Spinal cord (tissue), 10 donors: ENCODE data around the gene MSH5. TPM values are rescaled to one million over a fixed set of nuclear protein-coding genes. Genes with fewer than 3 reads are reported as not detected.
A peak's percentile ranks its signal among the peaks of the same experiment; 100 is the strongest.
"Not testable (repeated sequence)": the region's sequence is repeated elsewhere in the genome, so short reads cannot be mapped to it uniquely, and the experiment has no call there.

Source experiments
- DNase-seq, 6 donors: peaks; one replicate each; pipeline versions ENCODE4 v3.0.0 to v3.0.0-alpha.2; 2013 to 2015; ENCODE audit warnings: low spot score in 6 of 6, low read depth in 4 of 6
- H3K27ac ChIP-seq: one replicate; pipeline ENCODE4 v1.5.1; 2013; ENCODE audit warnings: low read depth, low read length, control low read depth
- H3K27me3 ChIP-seq: one replicate; pipeline ENCODE4 v1.6.1; 2013; ENCODE audit warnings: low read length; ENCODE audit not compliant: control insufficient read depth, insufficient read depth
- H3K36me3 ChIP-seq: one replicate; pipeline ENCODE4 v1.6.1; 2013; ENCODE audit warnings: low read length; ENCODE audit not compliant: control insufficient read depth, insufficient read depth
- H3K4me1 ChIP-seq: one replicate; pipeline ENCODE4 v1.6.1; 2013; ENCODE audit warnings: low read length; ENCODE audit not compliant: control insufficient read depth, insufficient read depth
- H3K4me3 ChIP-seq: one replicate; pipeline ENCODE4 v1.5.1; 2013; ENCODE audit warnings: low read depth, low read length, control low read depth
- H3K9me3 ChIP-seq: one replicate; pipeline ENCODE4 v1.6.1; 2013; ENCODE audit warnings: low read length; ENCODE audit not compliant: control insufficient read depth, insufficient read depth
- WGBS: methylation state at CpG from one replicate; pipeline ENCODE4 v1.1.5; 2013; ENCODE audit warnings: missing lambda C conversion rate; ENCODE audit not compliant: insufficient coverage; 5-methylcytosine and 5-hydroxymethylcytosine counted together
- polyA plus RNA-seq, 2 donors: library from polyadenylated mRNA; unstranded; fragments of 120-200 nt; gene quantifications; one replicate each; pipeline ENCODE4 v1.2.1, GENCODE V29; 2013; ENCODE audit not compliant: insufficient read length in 2 of 2
- total RNA-seq, 2 donors: library from RNA; depleted of rRNA in 1 of 2; stranded (reverse); fragments of 120-200 nt in 1 of 2; fragments of >200 nt in 1 of 2; gene quantifications; one replicate each; pipeline versions ENCODE4 v1.2.3 to v1.2.4, GENCODE V29; 2013 to 2014
- donor health status: healthy.

The MSH5 gene
- total and polyA plus RNA-seq, 4 donors: 6.2 to 38.8 (median 19.6) TPM

DNA sequence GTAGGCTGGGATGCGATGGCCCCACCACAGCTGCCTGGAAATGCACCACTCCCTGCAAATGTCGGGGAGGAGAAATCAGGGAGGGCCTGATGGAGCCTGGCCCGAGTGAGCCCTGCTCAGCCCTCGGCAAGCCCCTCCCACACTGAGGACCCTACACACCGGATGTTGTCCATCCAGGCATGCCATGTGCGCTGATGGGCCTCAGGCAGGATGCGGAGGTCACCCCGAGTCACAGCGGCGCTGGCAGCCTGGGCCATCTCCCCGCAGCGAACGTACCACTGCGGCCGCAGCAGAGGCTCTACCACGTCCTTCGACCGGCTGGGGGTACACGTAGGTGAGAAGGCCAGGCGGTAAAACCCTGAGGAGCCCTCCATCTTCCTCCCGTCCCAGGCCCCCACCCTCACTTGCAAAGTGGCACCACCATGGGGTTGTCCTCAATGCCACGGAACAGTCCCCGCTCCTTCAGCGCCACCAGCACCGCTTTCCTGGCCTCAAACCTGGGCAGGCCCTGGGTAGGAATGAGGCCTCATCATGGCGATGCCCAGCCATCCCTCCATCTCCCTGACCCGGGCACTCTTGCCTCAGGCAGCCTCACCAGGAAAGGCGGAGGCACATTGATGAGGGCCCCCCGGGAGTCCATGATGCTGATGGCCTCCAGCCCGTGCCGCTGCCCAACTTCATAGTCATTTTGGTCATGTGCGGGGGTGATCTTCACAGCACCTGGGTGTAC lies 42.5 kb downstream of the MSH5 start:
- Histone ChIP-seq H3K4me1 (peaks cover 18% of the 10 kb centered on the region), H3K27ac (no peak overlapping the region), H3K36me3 (peaks cover 93% of the 10 kb centered on the region), H3K9me3 (no peaks in the 10 kb centered on the region), H3K27me3 (no peaks in the 10 kb centered on the region), H3K4me3 (no peak overlapping the region)
- 92% methylated on average over 32 of the region's 32 CpGs for WGBS
- no peak for DNase-seq

DNA sequence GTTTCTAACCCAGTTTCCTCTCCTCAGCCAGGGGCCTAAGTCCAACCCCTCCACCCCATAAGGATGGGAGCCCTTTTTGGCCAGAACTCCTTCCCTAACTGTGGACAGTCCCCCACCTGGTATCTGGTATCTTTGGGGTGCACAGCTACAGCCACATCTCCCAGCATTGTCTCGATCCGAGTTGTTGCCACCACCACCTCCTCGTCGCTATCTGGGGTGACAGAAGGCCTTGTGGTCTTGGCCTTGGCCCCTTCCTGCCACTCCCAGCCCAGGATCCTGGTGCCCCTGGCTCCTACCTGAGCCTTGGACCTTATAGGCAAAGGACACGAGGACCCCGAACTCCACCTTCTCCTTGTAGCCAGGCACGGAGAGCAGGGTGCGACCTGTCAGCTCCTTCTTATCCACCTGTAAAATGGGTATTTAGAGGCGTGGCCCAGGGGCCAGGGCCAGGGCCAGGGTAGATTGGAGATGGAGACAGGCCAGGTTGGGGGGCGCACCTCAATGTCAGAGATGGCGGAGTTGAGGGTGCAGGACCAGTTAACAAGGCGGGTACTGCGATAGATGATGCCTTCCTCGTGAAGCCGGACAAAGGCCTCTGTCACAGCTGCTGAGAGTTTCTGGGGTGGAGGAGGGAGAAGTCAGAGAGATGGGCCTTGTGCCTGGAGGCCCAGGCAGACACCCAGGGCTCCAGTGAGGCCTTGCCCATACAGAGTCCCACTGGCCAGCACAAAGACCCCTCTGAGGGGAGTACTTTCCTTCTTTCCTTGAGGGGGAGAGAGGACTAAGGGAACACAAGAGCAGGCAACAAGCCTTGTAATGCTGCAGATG lies 44.5 kb downstream of the MSH5 start:
- peaks cover 80% of the 10 kb centered on the region for H3K36me3 ChIP-seq
- no peak overlapping the region for H3K4me3 ChIP-seq
- H3K27ac ChIP-seq: no peak overlapping the region
- no peaks in the 10 kb centered on the region for H3K27me3 ChIP-seq
- no peaks in the 10 kb centered on the region for H3K9me3 ChIP-seq
- DNase-seq: peak in 1 of 6 donors; percentile 29
- 97% methylated on average over 14 of the region's 15 CpGs for WGBS
- peaks cover 15% of the 10 kb centered on the region for H3K4me1 ChIP-seq

GRCh38 chr6:31785475-31785874 lies 45.7 kb downstream of the MSH5 start:
- Histone ChIP-seq H3K9me3 (no peaks in the 10 kb centered on the region), H3K27me3 (no peaks in the 10 kb centered on the region), H3K4me1 (peaks cover 15% of the 10 kb centered on the region), H3K27ac (no peak overlapping the region), H3K4me3 (no peak overlapping the region), H3K36me3 (peaks cover 76% of the 10 kb centered on the region)
- no peak for DNase-seq
- 100% methylated on average over 6 of the region's 11 CpGs for WGBS

DNA sequence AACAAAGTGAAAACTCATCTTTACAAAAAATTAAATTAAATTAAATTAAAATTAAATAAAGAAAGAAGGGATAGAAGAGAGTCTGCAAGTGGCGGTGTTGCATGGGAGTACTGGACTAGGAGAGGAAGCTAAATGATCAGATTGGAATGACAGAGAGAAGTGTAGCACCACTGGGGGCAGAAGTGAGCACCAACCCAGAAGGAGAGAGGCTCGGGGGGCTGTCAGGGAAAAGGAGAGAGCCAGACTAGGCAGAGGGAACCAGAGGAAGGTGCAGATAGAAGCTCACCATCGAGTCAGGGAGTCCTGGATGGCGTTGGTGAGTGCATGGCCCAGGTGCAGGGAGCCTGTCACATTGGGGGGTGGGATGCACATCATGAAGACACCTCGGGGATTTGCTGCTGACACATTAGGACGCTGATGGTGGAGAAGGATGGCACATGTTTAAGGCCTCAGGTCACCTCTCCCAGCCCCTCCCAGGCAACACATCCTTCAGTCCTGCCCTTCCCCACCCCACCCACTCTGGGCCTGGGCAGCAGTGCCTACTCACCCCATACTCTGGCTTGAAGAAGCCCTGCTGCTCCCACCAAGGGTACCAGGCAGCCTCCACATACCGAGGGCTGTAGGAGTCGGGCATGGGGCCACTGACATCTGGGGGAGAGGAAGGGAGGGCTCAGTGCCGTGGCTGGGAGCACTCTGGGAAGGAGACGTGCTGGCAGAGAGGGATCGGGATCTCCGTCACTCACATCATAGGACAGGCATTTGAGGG lies 51.7 kb downstream of the MSH5 start:
- peak overlapping the region; percentile 16 for H3K4me3 ChIP-seq
- peak in 4 of 6 donors; percentile 48 to 90 (median 70) for DNase-seq

GRCh38 chr6:31792090-31792374 lies 52.2 kb downstream of the MSH5 start:
- H3K27me3 ChIP-seq: no peaks in the 10 kb centered on the region
- H3K27ac ChIP-seq: no peak overlapping the region
- WGBS: no CpG with 5 or more reads among the region's 3 CpGs
- H3K4me3 ChIP-seq: no peak overlapping the region
- peaks cover 24% of the 10 kb centered on the region for H3K4me1 ChIP-seq
- no peaks in the 10 kb centered on the region for H3K9me3 ChIP-seq
- DNase-seq: no peak
- peaks cover 37% of the 10 kb centered on the region for H3K36me3 ChIP-seq

More for the DNA sequence above, 51.7 kb downstream of the MSH5 start:
- WGBS: 61% methylated on average over 10 of the region's 12 CpGs
- H3K27me3 ChIP-seq: no peaks in the 10 kb centered on the region
- H3K27ac ChIP-seq: no peak overlapping the region
- peaks cover 40% of the 10 kb centered on the region for H3K36me3 ChIP-seq
- H3K4me1 ChIP-seq: peaks cover 24% of the 10 kb centered on the region
- no peaks in the 10 kb centered on the region for H3K9me3 ChIP-seq

DNA sequence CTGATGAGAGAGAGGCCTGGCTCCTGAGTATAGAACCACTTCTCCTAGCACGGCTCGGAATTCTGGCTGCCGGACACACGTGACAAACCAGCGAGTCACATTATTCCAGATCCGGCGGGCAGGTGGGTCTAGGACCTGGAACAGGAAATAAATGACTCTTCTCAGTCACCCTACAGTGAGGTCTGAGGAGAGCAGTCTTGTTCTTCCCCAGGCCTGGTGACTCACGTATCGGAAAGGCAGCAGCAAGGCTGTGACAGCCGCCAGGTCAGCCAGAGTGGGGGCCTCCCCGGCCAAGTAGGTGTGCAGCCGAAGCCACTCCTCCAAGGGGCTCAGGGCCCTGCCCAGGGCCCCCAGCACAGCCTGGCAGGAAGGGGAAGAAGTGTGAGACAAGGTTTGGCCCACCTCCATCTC lies 53.0 kb downstream of the MSH5 start:
- no peaks in the 10 kb centered on the region for H3K9me3 ChIP-seq
- no peak overlapping the region for H3K4me3 ChIP-seq
- WGBS: 94% methylated on average over 10 of the region's 12 CpGs
- no peaks in the 10 kb centered on the region for H3K27me3 ChIP-seq
- H3K36me3 ChIP-seq: peaks cover 38% of the 10 kb centered on the region
- no peak overlapping the region for H3K27ac ChIP-seq
- peaks cover 24% of the 10 kb centered on the region for H3K4me1 ChIP-seq
- no peak for DNase-seq

DNA sequence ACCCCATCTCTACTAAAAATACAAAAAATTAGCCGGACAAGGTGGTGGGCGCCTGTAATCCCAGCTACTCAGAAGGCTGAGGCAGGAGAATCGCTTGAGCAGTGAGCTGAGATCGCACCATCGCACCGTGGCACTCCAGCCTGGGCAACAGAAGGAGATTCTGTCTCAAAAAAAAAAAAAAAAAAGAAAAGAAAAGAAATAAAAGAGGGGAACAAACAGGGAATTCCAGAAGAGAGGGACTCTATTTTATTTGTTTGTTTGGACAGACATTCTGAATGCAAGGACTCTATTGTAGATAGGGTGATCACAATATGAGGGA lies 54.1 kb downstream of the MSH5 start:
- not testable (repeated sequence) for DNase-seq, H3K27ac ChIP-seq, H3K9me3 ChIP-seq, H3K27me3 ChIP-seq, H3K4me3 ChIP-seq
- Histone ChIP-seq H3K36me3 (peaks cover 38% of the 10 kb centered on the region), H3K4me1 (peaks cover 24% of the 10 kb centered on the region)
- 90% methylated on average over 3 of the region's 6 CpGs for WGBS

DNA sequence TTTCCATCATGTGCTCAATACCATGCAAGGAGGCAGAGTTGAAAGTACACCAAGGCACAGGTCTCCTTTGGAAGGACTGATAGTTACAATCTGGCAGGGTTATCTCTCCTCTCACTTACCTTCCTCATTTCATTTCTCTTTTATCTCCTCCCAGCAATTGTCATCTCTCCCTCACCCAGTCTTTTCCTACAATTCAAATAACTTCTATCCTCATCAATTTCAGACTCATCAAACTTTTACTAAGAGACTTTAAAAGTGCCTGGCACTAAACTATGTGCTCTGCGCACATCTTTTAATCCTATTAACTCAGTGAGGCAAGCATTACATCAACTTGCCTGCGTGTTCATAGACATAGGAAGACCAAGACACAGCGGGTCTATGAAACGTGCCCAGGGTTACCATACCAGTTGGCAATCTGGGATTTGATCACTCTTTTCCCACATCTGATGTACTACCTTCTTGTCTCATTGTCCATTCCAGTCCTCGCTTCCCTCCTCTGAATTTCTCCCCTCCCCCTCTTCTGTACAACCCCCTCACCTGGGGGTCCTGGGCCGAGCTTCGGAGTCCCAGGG lies 54.6 kb downstream of the MSH5 start:
- WGBS: 5% methylated on average over 7 of the region's 7 CpGs
- Histone ChIP-seq H3K27ac (peak overlapping the region; percentile 87), H3K36me3 (peaks cover 37% of the 10 kb centered on the region), H3K4me1 (peaks cover 24% of the 10 kb centered on the region), H3K9me3 (no peaks in the 10 kb centered on the region), H3K4me3 (peak overlapping the region; percentile 81), H3K27me3 (no peaks in the 10 kb centered on the region)
- peak in 2 of 6 donors; percentile 30 to 32 for DNase-seq

GRCh38 chr6:31794866-31795615 lies 55.2 kb downstream of the MSH5 start:
- H3K36me3 ChIP-seq: peaks cover 33% of the 10 kb centered on the region
- peaks cover 24% of the 10 kb centered on the region for H3K4me1 ChIP-seq
- peak overlapping the region; percentile 81 for H3K4me3 ChIP-seq
- under 1% methylated on average over 34 of the region's 44 CpGs for WGBS
- H3K9me3 ChIP-seq: no peaks in the 10 kb centered on the region
- H3K27ac ChIP-seq: peak overlapping the region; percentile 87
- no peaks in the 10 kb centered on the region for H3K27me3 ChIP-seq
- DNase-seq: no peak
